CD14-positive monocyte (primary cell): ENCODE measurements around the gene SSR1. TPM values are rescaled to one million over a fixed set of nuclear protein-coding genes. Genes with fewer than 3 reads are reported as not detected.
A peak's percentile ranks its signal among the peaks of the same experiment; 100 is the strongest.

Source experiments
- DNase-seq, 3 donors: peaks; one replicate each; pipeline ENCODE4 v3.0.0-alpha.2; 2011 to 2022
- H2AFZ ChIP-seq: 2 replicates; pipeline ENCODE4 v1.6.0; 2012; ENCODE audit warnings: mild to moderate bottlenecking, low read depth, low read length, inconsistent platforms; ENCODE audit not compliant: insufficient read depth, poor library complexity, severe bottlenecking
- H3K27ac ChIP-seq, 2 donors: 1 replicate in 1 of 2; 2 replicates in 1 of 2; pipeline ENCODE4 v1.5.1; 2012 to 2013; ENCODE audit warnings: low read length in 2 of 2, control low read depth in 1 of 2, inconsistent platforms in 1 of 2, low read depth in 1 of 2, mild to moderate bottlenecking in 1 of 2
- H3K27me3 ChIP-seq, 2 donors: one replicate each; pipeline versions ENCODE4 v1.6.0 to v1.6.1; 2011 to 2013; ENCODE audit warnings: low read length in 2 of 2; ENCODE audit not compliant: control insufficient read depth in 2 of 2, insufficient read depth in 2 of 2
- H3K36me3 ChIP-seq, 2 donors: replicated peaks in 1 of 2; 1 replicate in 1 of 2; 2 replicates in 1 of 2; pipeline versions ENCODE4 v1.5.1 to v1.6.1; 2012 to 2013; ENCODE audit warnings: low read length in 2 of 2, control low read depth in 1 of 2, inconsistent platforms in 1 of 2, mild to moderate bottlenecking in 1 of 2; ENCODE audit not compliant: insufficient read depth in 2 of 2, control insufficient read depth in 1 of 2
- H3K4me1 ChIP-seq, 2 donors: 1 replicate in 1 of 2; 2 replicates in 1 of 2; pipeline versions ENCODE4 v1.5.1 to v1.6.1; 2012 to 2013; ENCODE audit warnings: low read length in 2 of 2, control low read depth in 1 of 2, inconsistent platforms in 1 of 2, mild to moderate bottlenecking in 1 of 2, moderate library complexity in 1 of 2; ENCODE audit not compliant: insufficient read depth in 2 of 2, control insufficient read depth in 1 of 2
- H3K4me2 ChIP-seq: replicated peaks from 2 replicates; pipeline ENCODE3; 2012; ENCODE audit warnings: low read length, moderate library complexity, mild to moderate bottlenecking; ENCODE audit not compliant: poor library complexity, severe bottlenecking; ENCODE audit errors: extremely low read depth
- H3K4me3 ChIP-seq, 3 experiments: fragments of 200-600 bp in 1 of 3; sonication (generic) in 1 of 3; replicated peaks in 1 of 3; 1 replicate in 2 of 3; 2 replicates in 1 of 3; pipeline ENCODE4 v1.5.1; 2011 to 2013; ENCODE audit warnings: low read length in 3 of 3, mild to moderate bottlenecking in 3 of 3, control low read depth in 2 of 3, low read depth in 2 of 3, inconsistent platforms in 1 of 3, moderate library complexity in 1 of 3
- H3K79me2 ChIP-seq: 2 replicates; pipeline ENCODE4 v1.6.0; 2012; ENCODE audit warnings: mild to moderate bottlenecking, control low read depth, inconsistent platforms, low read length, moderate library complexity; ENCODE audit not compliant: insufficient read depth
- H3K9ac ChIP-seq: 2 replicates; pipeline ENCODE4 v1.6.0; 2017; ENCODE audit warnings: low read length, mild to moderate bottlenecking; ENCODE audit not compliant: insufficient read depth, poor library complexity, severe bottlenecking
- H3K9me3 ChIP-seq, 2 donors: replicated peaks in 1 of 2; 1 replicate in 1 of 2; 2 replicates in 1 of 2; pipeline versions ENCODE4 v1.5.1 to v1.6.1; 2012 to 2013; ENCODE audit warnings: low read length in 2 of 2, control low read depth in 1 of 2; ENCODE audit not compliant: control insufficient read depth in 1 of 2, insufficient read depth in 1 of 2
- H4K20me1 ChIP-seq: 2 replicates; pipeline ENCODE4 v1.6.0; 2012; ENCODE audit warnings: mild to moderate bottlenecking, low read length, control low read depth, moderate library complexity; ENCODE audit not compliant: insufficient read depth
- H3K27ac Mint-ChIP-seq, 7 donors: one replicate each; pipeline ENCODE4 v1.8.0; 2020; ENCODE audit warnings: mild to moderate bottlenecking in 7 of 7, mixed read lengths in 7 of 7, moderate library complexity in 6 of 7, inconsistent platforms in 2 of 7
- H3K27me3 Mint-ChIP-seq, 3 donors: one replicate each; pipeline ENCODE4 v1.8.0; 2021 to 2022; ENCODE audit warnings: low read depth in 3 of 3, mild to moderate bottlenecking in 3 of 3, mixed read lengths in 3 of 3, moderate library complexity in 3 of 3, inconsistent platforms in 1 of 3
- H3K36me3 Mint-ChIP-seq, 2 donors: one replicate each; pipeline ENCODE4 v1.8.0; 2020; ENCODE audit warnings: mixed read lengths in 2 of 2, inconsistent platforms in 1 of 2, mild to moderate bottlenecking in 1 of 2
- H3K4me1 Mint-ChIP-seq: one replicate; pipeline ENCODE4 v1.8.0; 2020; ENCODE audit warnings: mild to moderate bottlenecking, mixed read lengths
- H3K4me3 Mint-ChIP-seq, 2 donors: one replicate each; pipeline ENCODE4 v1.8.0; 2020; ENCODE audit warnings: mild to moderate bottlenecking in 2 of 2, mixed read lengths in 2 of 2, moderate library complexity in 1 of 2
- H3K9me3 Mint-ChIP-seq, 7 donors: one replicate each; pipeline ENCODE4 v1.8.0; 2020 to 2022; ENCODE audit warnings: mixed read lengths in 7 of 7, mild to moderate bottlenecking in 6 of 7, moderate library complexity in 6 of 7, inconsistent platforms in 2 of 7
- WGBS: methylation state at CpG from one replicate; pipeline ENCODE4 v1.1.5; 2013; ENCODE audit warnings: missing lambda C conversion rate; ENCODE audit not compliant: insufficient coverage; 5-methylcytosine and 5-hydroxymethylcytosine counted together
- intact Hi-C, 2 donors: fragments of 100-400 bp; cut with micrococcal nuclease; formaldehyde crosslinking; loops; one replicate each; pipeline versions ENCODE4 v1.15.0 to v1.15.1; 2023
- polyA plus RNA-seq, 3 donors: library from polyadenylated mRNA; depleted of rRNA in 1 of 3; unstranded in 2 of 3; stranded (reverse) in 1 of 3; fragments of 300-500 nt in 2 of 3; fragments of >200 nt in 1 of 3; fragmentation: Illumina TruSeq in 2 of 3; gene quantifications; 1 replicate in 2 of 3; 2 replicates in 1 of 3; pipeline ENCODE4 v1.2.3, GENCODE V29; 2012 to 2021
- TF ChIP-seq, protein P1 (sequence below): fragments of 200-600 bp; IDR thresholded peaks from one replicate; pipeline ENCODE4 v1.8.0; 2022; ENCODE audit warnings: antibody characterized with exemption, mild to moderate bottlenecking

The SSR1 gene
- polyA plus RNA-seq, 3 donors = 59.1 to 302 (median 251) TPM

DNA sequence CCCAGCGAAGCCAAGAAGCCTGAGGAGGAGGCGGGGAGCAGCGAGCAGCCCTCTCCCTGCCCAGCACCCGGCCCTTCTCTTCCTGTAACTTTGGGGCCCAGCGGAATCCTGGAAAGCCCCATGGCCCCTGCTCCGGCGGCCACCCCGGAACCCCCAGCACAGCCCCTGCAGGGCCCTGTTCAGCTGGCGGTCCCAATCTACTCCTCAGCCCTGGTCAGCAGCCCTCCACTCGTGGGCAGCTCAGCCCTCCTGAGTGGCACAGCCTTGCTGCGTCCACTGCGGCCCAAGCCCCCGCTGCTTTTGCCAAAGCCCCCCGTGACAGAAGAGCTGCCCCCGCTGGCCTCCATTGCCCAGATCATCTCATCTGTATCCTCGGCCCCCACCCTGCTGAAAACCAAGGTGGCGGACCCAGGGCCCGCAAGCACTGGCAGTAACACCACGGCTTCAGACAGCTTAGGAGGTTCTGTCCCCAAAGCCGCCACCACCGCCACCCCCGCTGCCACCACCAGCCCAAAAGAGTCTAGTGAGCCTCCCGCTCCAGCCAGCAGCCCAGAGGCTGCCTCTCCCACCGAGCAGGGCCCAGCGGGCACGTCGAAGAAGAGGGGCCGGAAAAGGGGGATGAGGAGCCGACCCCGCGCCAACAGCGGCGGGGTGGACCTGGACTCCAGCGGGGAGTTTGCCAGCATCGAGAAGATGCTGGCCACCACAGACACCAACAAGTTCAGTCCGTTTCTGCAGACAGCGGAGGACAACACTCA lies 81.9 kb downstream of the SSR1 start:
- peak overlapping the region in 3 of 7 donors; percentile 15 to 66 (median 20) for H3K27ac Mint-ChIP-seq
- Histone ChIP-seq H3K4me2 (no peak overlapping the region), H3K36me3 (peaks cover 83 to 99% of the 10 kb centered on the region in 2 donors), H3K27me3 (no peaks in the 10 kb centered on the region), H3K9ac (no peak overlapping the region), H3K4me3 (no peak overlapping the region), H3K9me3 (no peaks in the 10 kb centered on the region), H3K27ac (no peak overlapping the region), H4K20me1 (peaks cover 60% of the 10 kb centered on the region), H3K79me2 (peaks cover 82% of the 10 kb centered on the region), H3K4me1 (no peaks in the 10 kb centered on the region), H2AFZ (no peak overlapping the region)
- WGBS = 98% methylated on average over 35 of the region's 37 CpGs
- intact Hi-C loops = no loop called here
- H3K9me3 Mint-ChIP-seq = peaks cover 0 to 5% (median 0%) of the 10 kb centered on the region in 7 donors
- no peak overlapping the region for H3K4me3 Mint-ChIP-seq
- H3K36me3 Mint-ChIP-seq = peaks cover 82 to 93% of the 10 kb centered on the region in 2 donors
- DNase-seq = no peak
- peaks cover 0 to 1% (median 0%) of the 10 kb centered on the region in 3 donors for H3K27me3 Mint-ChIP-seq
- peaks cover 6% of the 10 kb centered on the region for H3K4me1 Mint-ChIP-seq
- TF ChIP-seq, protein P1, sequence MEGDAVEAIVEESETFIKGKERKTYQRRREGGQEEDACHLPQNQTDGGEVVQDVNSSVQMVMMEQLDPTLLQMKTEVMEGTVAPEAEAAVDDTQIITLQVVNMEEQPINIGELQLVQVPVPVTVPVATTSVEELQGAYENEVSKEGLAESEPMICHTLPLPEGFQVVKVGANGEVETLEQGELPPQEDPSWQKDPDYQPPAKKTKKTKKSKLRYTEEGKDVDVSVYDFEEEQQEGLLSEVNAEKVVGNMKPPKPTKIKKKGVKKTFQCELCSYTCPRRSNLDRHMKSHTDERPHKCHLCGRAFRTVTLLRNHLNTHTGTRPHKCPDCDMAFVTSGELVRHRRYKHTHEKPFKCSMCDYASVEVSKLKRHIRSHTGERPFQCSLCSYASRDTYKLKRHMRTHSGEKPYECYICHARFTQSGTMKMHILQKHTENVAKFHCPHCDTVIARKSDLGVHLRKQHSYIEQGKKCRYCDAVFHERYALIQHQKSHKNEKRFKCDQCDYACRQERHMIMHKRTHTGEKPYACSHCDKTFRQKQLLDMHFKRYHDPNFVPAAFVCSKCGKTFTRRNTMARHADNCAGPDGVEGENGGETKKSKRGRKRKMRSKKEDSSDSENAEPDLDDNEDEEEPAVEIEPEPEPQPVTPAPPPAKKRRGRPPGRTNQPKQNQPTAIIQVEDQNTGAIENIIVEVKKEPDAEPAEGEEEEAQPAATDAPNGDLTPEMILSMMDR = no peak

DNA sequence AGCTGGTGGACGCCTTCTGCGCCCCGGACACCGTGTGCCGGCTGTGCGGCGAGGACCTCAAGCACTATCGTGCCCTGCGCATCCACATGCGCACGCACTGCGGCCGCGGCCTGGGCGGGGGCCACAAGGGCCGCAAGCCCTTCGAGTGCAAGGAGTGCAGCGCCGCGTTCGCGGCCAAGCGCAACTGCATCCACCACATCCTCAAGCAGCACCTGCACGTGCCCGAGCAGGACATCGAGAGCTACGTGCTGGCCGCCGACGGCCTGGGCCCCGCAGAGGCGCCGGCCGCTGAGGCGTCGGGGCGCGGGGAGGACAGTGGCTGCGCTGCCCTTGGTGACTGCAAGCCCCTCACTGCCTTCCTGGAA lies 82.7 kb downstream of the SSR1 start:
- Histone ChIP-seq H3K27ac (no peak overlapping the region), H3K36me3 (peaks cover 84 to 99% of the 10 kb centered on the region in 2 donors), H3K27me3 (no peaks in the 10 kb centered on the region), H3K79me2 (peaks cover 80% of the 10 kb centered on the region), H2AFZ (no peak overlapping the region), H4K20me1 (peaks cover 59% of the 10 kb centered on the region), H3K4me3 (no peak overlapping the region), H3K4me2 (no peak overlapping the region), H3K9ac (no peak overlapping the region), H3K4me1 (no peaks in the 10 kb centered on the region), H3K9me3 (no peaks in the 10 kb centered on the region)
- WGBS = over 99% methylated on average over 39 of the region's 39 CpGs
- peaks cover 0 to 5% (median 0%) of the 10 kb centered on the region in 7 donors for H3K9me3 Mint-ChIP-seq
- H3K4me3 Mint-ChIP-seq = no peak overlapping the region
- peaks cover 81 to 93% of the 10 kb centered on the region in 2 donors for H3K36me3 Mint-ChIP-seq
- peaks cover 0 to 1% (median 0%) of the 10 kb centered on the region in 3 donors for H3K27me3 Mint-ChIP-seq
- H3K27ac Mint-ChIP-seq = no peak overlapping the region
- intact Hi-C loops = no loop called here
- DNase-seq = no peak
- peaks cover under 1% of the 10 kb centered on the region for H3K4me1 Mint-ChIP-seq
- TF ChIP-seq, protein P1 = no peak
